Muscle layer of colon (tissue), 2 donors: ENCODE results near the gene FLOT2.
"Not testable (repeated sequence)": the region's sequence is repeated elsewhere in the genome, so short reads cannot be mapped to it uniquely, and the experiment has no call there.

Source experiments
- H3K27ac ChIP-seq: one replicate; pipeline ENCODE4 v1.7.0; 2013; ENCODE audit warnings: low read depth, mild to moderate bottlenecking, low read length, moderate library complexity
- H3K27me3 ChIP-seq, 2 donors: one replicate each; pipeline ENCODE4 v1.7.0; 2013; ENCODE audit warnings: low read length in 2 of 2, mild to moderate bottlenecking in 2 of 2; ENCODE audit not compliant: insufficient read depth in 2 of 2, control insufficient read depth in 1 of 2
- H3K36me3 ChIP-seq: one replicate; pipeline ENCODE4 v1.7.0; 2013; ENCODE audit warnings: mild to moderate bottlenecking, low read length; ENCODE audit not compliant: insufficient read depth
- H3K4me1 ChIP-seq: one replicate; pipeline ENCODE4 v1.7.0; 2013; ENCODE audit warnings: mild to moderate bottlenecking, low read length; ENCODE audit not compliant: insufficient read depth
- H3K4me3 ChIP-seq, 2 donors: one replicate each; pipeline ENCODE4 v1.7.0; 2013; ENCODE audit warnings: low read length in 2 of 2, low read depth in 1 of 2, mild to moderate bottlenecking in 1 of 2, moderate library complexity in 1 of 2
- H3K9ac ChIP-seq: one replicate; pipeline ENCODE4 v1.7.0; 2013; ENCODE audit warnings: low read length
- H3K9me3 ChIP-seq: one replicate; pipeline ENCODE4 v1.7.0; 2013; ENCODE audit warnings: mild to moderate bottlenecking, low read length
- donor health status: abdominal sarcoma.
- donor health status: Adenocarcinoma of cecum.

FLOT2 gene

DNA sequence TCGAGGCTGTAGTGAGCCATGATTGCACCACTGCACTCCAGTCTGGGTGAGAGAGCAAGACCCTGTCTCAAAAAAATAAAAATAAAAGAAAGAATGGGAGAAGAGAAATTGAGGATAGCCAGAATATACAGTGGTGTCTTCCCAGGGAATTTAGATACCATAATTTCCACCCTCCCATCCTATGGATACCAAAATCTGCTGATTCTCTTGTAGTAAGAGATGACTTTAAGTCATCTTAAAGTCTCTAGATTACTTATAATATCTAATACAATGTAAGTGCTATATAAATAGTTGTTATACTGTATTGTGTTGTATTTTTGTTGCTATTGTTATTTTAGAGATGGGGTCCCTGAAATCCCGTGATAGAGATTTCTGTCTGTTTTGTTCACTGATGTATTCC, 44.2 kb downstream of the FLOT2 start:
- H3K9ac ChIP-seq = no peak overlapping the region
- H3K4me1 ChIP-seq = peaks cover 10% of the 10 kb centered on the region
- no peaks in the 10 kb centered on the region for H3K27me3 ChIP-seq
- H3K9me3 ChIP-seq = no peaks in the 10 kb centered on the region
- peaks cover 12% of the 10 kb centered on the region for H3K36me3 ChIP-seq
- H3K4me3 ChIP-seq = no peak overlapping the region
- H3K27ac ChIP-seq = no peak overlapping the region

DNA sequence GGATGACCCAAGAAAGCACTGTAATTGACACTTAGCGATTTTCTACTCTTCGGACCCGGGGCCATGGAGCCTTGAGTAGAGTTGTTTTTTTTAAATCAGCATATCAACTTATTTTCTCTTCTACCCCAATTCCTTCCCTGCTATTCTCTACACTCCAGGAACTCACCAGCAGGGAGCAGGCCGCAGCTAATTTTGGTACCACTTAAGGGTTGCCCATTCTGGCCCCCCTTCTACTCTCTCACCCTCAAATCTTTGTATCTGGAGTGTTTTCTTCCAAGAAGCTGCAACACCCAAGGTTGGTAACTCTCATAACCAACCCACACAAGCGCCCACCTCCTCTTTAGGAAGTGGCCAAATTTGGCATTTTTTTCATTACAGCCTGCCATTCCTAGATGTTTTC, 48.3 kb downstream of the FLOT2 start:
- H3K9ac ChIP-seq = no peak overlapping the region
- no peaks in the 10 kb centered on the region for H3K27me3 ChIP-seq
- peaks cover 2% of the 10 kb centered on the region for H3K4me1 ChIP-seq
- no peak overlapping the region for H3K4me3 ChIP-seq
- no peak overlapping the region for H3K27ac ChIP-seq
- H3K36me3 ChIP-seq = no peaks in the 10 kb centered on the region
- no peaks in the 10 kb centered on the region for H3K9me3 ChIP-seq

DNA sequence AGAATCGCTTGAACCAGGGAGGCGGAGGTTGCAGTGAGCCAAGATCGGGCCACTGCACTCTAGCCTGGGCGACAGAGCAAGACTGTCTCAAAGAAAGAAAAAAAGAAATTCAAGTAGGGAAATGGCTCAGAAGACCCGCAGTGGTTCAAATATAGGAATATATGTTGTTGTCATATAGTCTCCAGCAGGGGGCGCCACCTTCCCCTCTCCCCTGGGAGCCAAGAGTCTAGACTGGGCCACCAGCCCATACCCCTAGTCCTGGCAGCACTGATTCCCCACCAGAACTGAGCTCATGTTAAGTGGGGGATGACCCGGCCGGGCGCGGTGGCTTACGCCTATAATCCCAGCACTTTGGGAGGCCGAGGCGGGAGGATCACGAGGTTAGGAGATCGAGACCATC, 48.9 kb downstream of the FLOT2 start:
- H3K4me3 ChIP-seq, H3K27ac ChIP-seq, H3K27me3 ChIP-seq, H3K36me3 ChIP-seq, H3K9ac ChIP-seq, H3K4me1 ChIP-seq, H3K9me3 ChIP-seq: not testable (repeated sequence)

DNA sequence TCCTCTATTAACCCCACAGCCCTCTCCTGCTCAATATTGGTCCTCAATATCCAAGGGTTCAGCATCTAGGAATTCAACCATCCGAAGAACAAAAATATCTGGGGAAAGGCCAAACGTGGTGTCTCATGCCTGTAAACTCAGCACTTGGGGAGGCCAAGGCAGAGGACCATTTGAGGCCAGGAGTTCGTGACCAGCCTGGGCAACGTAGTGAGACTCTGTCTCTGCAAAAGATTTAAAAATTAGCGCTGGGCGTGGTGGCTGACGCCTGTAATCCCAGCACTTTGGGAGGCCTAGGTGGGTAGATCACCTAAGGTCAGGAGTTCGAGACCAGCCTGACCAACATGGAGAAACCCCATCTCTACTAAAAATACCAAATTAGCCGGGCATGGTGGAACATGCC, 50.8 kb downstream of the FLOT2 start:
- H3K4me3 ChIP-seq, H3K27me3 ChIP-seq, H3K4me1 ChIP-seq, H3K27ac ChIP-seq, H3K9ac ChIP-seq, H3K9me3 ChIP-seq, H3K36me3 ChIP-seq: not testable (repeated sequence)

DNA sequence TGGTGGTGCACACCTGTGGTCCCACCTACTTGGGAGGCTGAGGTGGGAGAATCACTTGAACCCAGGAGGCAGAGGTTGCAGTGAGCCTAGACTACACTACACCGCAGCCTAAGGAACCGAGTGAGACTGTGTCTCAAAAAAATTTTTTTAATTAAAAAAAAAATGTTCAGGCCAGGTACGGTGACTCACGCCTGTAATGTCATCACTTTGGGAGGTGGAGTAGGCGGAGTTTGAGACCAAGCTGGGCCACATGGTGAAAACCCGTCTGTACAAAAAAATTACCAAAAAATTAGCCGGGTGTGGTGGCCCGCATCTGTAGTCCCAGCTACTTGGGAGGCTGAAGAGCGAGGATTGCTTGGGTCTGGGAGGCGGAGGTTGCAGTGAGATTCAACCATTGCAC, 51.3 kb downstream of the FLOT2 start:
- H3K9ac ChIP-seq = no peak overlapping the region
- H3K4me1 ChIP-seq = peaks cover 4% of the 10 kb centered on the region
- H3K9me3 ChIP-seq = no peaks in the 10 kb centered on the region
- H3K36me3 ChIP-seq = no peaks in the 10 kb centered on the region
- H3K4me3 ChIP-seq = no peak overlapping the region
- H3K27ac ChIP-seq = no peak overlapping the region
- no peaks in the 10 kb centered on the region for H3K27me3 ChIP-seq

DNA sequence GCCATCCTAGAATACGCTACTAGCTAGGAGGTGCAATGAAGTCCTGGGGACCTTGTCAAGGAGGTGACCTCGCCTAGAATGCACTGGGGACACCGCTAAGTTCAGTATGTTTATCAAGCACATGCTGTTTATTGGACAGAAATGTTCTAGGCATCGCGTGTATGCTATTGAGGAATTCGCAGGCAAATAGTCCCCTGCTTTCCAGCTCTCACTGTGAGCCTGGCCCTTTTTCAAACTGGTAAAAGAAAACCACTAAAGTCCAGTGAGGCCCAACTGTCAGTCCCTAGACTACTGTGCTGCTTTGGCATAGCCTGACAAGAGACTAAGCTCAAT, 53.8 kb downstream of the FLOT2 start:
- Histone ChIP-seq H3K4me3 (no peak overlapping the region), H3K36me3 (no peaks in the 10 kb centered on the region), H3K27ac (no peak overlapping the region), H3K27me3 (no peaks in the 10 kb centered on the region), H3K9ac (no peak overlapping the region), H3K4me1 (peaks cover 4% of the 10 kb centered on the region), H3K9me3 (no peaks in the 10 kb centered on the region)

DNA sequence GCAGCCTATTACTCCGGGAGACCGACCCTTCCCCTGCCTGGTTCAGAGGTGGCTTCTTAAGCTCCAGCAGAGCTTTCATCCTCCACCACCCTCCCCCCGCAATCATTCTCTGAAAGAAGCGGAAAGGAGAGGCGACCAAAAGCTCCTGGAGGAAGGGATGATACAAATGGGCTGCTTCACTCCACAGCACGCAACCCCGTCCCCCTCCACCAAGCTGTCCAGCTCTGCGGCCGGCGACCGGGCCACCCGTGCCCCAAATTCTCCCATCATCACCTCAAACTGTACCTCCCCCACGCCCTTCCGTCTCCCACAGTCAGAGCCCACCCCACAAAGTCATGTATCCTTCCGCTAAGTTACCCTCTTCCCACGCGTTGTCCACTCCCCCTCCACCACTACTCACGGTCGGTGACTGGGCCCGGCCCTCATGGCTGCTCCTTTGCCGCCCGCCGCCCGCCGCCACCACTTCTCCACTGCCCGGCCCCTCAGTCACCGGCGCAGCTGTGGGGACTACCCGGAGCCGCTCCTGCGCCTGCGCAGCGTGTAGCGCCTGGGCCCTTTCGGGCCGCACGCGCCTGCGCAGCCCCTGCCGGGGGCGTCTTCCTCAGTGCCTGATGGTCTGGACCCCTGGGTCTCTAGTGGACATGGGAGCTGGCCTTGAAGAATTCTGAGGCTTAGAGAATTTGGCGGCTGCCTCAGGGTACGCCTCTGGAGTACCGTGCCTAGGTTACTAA, 55.1 kb downstream of the FLOT2 start, which contains the start of gene FAM222B:
Gene FAM222B (minus strand): TSS at position 509 of the 731 bp plus-strand sequence. CDS start 76,123 bp downstream, outside the sequence.
- H3K4me3 ChIP-seq = peak within 1 kb of the TSS; percentile 35 to 84
- no peaks in the 10 kb centered on the region for H3K36me3 ChIP-seq
- H3K9me3 ChIP-seq = no peaks in the 10 kb centered on the region
- peaks cover 4% of the 10 kb centered on the region for H3K4me1 ChIP-seq
- H3K27me3 ChIP-seq = no peaks in the 10 kb centered on the region
- H3K9ac ChIP-seq = peak within 1 kb of the TSS; percentile 64
- peak within 1 kb of the TSS; percentile 59 for H3K27ac ChIP-seq

DNA sequence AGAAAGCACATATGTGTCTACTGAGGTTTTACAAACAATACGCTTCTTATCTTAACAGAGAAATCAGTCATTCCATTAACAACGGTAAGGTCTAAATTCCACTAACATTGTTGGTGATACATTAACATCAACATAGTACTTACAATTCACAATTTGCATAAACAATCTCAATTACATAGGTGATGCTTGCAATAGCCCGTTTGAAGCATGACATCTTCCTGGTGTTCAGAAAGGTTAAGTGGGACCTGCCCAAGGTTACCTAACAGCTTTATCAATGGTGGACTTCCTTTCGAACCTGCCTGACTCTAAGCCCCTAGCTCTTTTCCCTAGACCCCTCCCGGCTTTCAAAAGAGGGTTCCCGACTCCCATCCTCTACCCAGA, 55.6 kb downstream of the FLOT2 start:
- no peaks in the 10 kb centered on the region for H3K36me3 ChIP-seq
- H3K27ac ChIP-seq = no peak overlapping the region
- no peaks in the 10 kb centered on the region for H3K27me3 ChIP-seq
- H3K9me3 ChIP-seq = no peaks in the 10 kb centered on the region
- peak overlapping the region; percentile 35 to 84 for H3K4me3 ChIP-seq
- H3K4me1 ChIP-seq = peaks cover 4% of the 10 kb centered on the region
- H3K9ac ChIP-seq = peak overlapping the region; percentile 64

DNA sequence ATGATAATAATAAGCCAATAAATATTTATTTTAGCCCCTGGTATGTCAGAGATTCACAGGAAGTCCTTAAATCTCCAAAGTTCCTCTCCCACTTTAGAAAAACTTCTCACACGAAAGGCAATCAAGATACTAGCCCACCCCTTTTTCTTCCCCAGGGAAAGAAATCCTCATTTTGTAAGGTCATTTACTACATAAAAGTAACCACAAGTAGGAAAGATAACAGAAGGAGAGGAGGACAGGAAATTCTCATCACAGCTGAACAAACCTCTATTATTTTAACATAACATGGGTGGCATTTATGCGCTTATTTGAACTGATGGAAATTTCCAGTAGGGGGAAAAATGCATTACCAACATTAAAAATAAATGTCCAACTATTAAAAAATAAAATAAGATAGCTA, 58.3 kb downstream of the FLOT2 start:
- Histone ChIP-seq H3K27me3 (no peaks in the 10 kb centered on the region), H3K4me1 (peaks cover 4% of the 10 kb centered on the region), H3K4me3 (no peak overlapping the region), H3K9me3 (no peaks in the 10 kb centered on the region), H3K27ac (no peak overlapping the region), H3K9ac (no peak overlapping the region), H3K36me3 (no peaks in the 10 kb centered on the region)

DNA sequence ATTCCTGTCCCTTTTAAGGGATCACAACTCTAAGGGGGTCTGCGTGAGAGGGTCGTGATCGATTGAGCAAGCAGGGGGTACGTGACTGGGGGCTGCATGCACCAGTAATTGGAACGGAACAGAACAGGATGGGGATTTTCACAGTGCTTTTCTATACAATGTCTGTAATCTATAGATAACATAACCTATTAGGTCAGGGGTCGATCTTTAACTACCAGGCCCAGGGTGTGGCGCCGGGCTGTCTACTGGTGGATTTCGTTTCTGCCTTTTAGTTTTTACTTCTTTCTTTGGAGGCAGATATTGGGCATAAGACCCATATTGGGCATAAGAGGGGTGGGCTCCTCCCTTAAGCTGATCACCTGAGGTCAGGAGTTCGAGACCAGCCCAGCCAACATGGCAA, 61.0 kb downstream of the FLOT2 start:
- H3K4me3 ChIP-seq, H3K9ac ChIP-seq, H3K27ac ChIP-seq, H3K4me1 ChIP-seq, H3K27me3 ChIP-seq, H3K36me3 ChIP-seq, H3K9me3 ChIP-seq: not testable (repeated sequence)

DNA sequence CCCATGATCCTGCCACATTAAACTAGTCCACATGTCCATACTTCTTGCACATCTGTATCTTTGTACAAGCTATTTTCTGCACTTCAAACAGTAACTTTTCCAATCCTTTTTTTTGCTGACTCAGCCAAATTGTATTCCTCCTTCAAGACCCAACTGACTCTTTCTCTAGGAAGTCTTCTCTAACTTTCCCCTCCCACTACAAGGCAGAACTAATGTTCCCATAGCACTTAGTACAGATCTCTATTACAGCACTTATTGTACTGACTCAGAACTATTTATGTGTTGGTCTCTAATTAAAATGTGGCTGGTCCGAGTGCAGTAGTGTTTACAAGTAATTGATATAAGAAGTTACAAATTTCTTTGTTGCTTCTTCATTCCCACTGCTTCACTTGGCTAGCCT, 63.1 kb downstream of the FLOT2 start:
- no peak overlapping the region for H3K27ac ChIP-seq
- H3K9ac ChIP-seq = no peak overlapping the region
- H3K36me3 ChIP-seq = no peaks in the 10 kb centered on the region
- no peaks in the 10 kb centered on the region for H3K4me1 ChIP-seq
- no peaks in the 10 kb centered on the region for H3K9me3 ChIP-seq
- no peaks in the 10 kb centered on the region for H3K27me3 ChIP-seq
- H3K4me3 ChIP-seq = no peak overlapping the region
